ENCODE measurements around the gene OR6X1.

OR6X1 gene, protein sequence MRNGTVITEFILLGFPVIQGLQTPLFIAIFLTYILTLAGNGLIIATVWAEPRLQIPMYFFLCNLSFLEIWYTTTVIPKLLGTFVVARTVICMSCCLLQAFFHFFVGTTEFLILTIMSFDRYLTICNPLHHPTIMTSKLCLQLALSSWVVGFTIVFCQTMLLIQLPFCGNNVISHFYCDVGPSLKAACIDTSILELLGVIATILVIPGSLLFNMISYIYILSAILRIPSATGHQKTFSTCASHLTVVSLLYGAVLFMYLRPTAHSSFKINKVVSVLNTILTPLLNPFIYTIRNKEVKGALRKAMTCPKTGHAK

DNA sequence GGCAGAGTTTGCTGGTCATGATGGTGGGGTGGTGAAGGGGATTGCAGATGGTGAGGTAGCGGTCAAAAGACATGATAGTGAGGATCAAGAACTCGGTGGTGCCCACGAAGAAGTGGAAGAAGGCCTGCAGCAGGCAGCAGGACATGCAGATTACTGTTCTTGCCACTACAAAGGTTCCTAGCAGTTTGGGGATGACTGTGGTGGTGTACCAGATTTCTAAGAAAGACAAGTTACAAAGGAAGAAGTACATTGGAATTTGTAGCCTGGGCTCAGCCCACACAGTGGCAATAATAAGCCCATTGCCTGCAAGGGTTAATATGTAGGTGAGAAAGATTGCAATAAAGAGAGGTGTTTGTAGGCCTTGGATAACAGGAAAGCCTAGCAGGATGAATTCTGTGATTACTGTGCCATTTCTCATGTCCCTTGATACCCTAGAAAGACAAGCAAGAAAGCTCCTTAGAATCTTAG, at the start of gene OR6X1:
OR6X1 (minus strand) TSS at position 418 of the 468 bp plus-strand sequence; CDS start at position 418, 0 bp downstream.
- no peaks in the 10 kb centered on the region for H3K79me2 ChIP-seq (ENCODE audit: control insufficient read depth, low read length)
- H3K9me2 ChIP-seq (replicated peaks; ENCODE audit: control insufficient read depth, low read length), result no peaks in the 10 kb centered on the region
- TF ChIP-seq EZH2phosphoT487 (IDR thresholded peaks at IDR 0.05; ENCODE audit: borderline replicate concordance, low read length), result no peak
- no peak for TF ChIP-seq CTCF (IDR thresholded peaks at IDR 0.05; ENCODE audit: low read depth, low read length, poor library complexity, severe bottlenecking)
- H3K27ac ChIP-seq (ENCODE audit: low read depth, low read length), result no peak within 1 kb of the TSS
- no peaks in the 10 kb centered on the region for H3K9me3 ChIP-seq (ENCODE audit: control insufficient read depth, insufficient read depth, low read length)
- no peaks in the 10 kb centered on the region for H4K20me1 ChIP-seq (ENCODE audit: control insufficient read depth, insufficient read depth, low read depth, low read length)
- H3K4me2 ChIP-seq (ENCODE audit: low read length), result 0 out of 2 replicates have a peak within 1 kb of the TSS, but pooled peaks have one; percentile 4
- peaks cover 5% of the 10 kb centered on the region for H3K27me3 ChIP-seq (ENCODE audit: control insufficient read depth, low read length)
- H3K4me1 ChIP-seq (ENCODE audit: control insufficient read depth, low read length), result peaks cover 12% of the 10 kb centered on the region
- no peak within 1 kb of the TSS for H3K4me3 ChIP-seq (ENCODE audit: low read length)
- H3K36me3 ChIP-seq (ENCODE audit: control insufficient read depth, low read length), result no peaks in the 10 kb centered on the region
- H3F3A ChIP-seq (ENCODE audit: control insufficient read depth, insufficient read depth), result no peaks in the 10 kb centered on the region

GRCh38 chr11:123801765-123802164, 47.4 kb upstream of the OR6X1 start:
- H3K4me1 ChIP-seq (ENCODE audit: control insufficient read depth, low read length), result no peaks in the 10 kb centered on the region
- H3K4me2 ChIP-seq (ENCODE audit: low read length), result no peak overlapping the region
- no peak overlapping the region for H3K4me3 ChIP-seq (ENCODE audit: low read length)
- H4K20me1 ChIP-seq (ENCODE audit: control insufficient read depth, insufficient read depth, low read depth, low read length), result no peaks in the 10 kb centered on the region
- TF ChIP-seq EZH2phosphoT487 (IDR thresholded peaks at IDR 0.05; ENCODE audit: borderline replicate concordance, low read length) (no peak), CTCF (IDR thresholded peaks at IDR 0.05; ENCODE audit: low read depth, low read length, poor library complexity, severe bottlenecking) (no peak)
- no peaks in the 10 kb centered on the region for H3K9me2 ChIP-seq (replicated peaks; ENCODE audit: control insufficient read depth, low read length)
- H3K79me2 ChIP-seq (ENCODE audit: control insufficient read depth, low read length), result no peaks in the 10 kb centered on the region
- no peaks in the 10 kb centered on the region for H3K9me3 ChIP-seq (ENCODE audit: control insufficient read depth, insufficient read depth, low read length)
- H3F3A ChIP-seq (ENCODE audit: control insufficient read depth, insufficient read depth), result no peaks in the 10 kb centered on the region
- no peaks in the 10 kb centered on the region for H3K36me3 ChIP-seq (ENCODE audit: control insufficient read depth, low read length)
- no peak overlapping the region for H3K27ac ChIP-seq (ENCODE audit: low read depth, low read length)
- H3K27me3 ChIP-seq (ENCODE audit: control insufficient read depth, low read length), result no peaks in the 10 kb centered on the region; the same call in 1 of the 2 replicates

DNA sequence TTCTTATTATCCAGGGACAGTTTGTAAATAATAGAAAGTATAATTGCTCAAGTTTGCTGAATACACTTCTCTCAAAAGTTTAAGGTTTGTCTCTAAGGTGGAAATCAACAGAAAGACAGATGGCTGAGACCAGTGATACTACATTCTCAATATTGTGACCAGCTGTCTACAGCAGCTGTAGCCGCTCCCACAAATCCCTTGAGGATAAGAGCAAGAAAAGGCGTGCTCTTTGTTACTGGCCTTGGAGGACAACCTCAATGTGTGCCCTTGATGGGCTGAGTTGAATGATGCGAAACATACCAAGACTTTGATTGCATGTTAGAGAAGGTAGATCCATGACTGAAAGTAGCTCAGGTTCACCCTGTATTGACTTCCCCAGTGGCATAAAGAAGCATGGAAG, 45.7 kb upstream of the OR6X1 start:
- Histone ChIP-seq H3K27me3 (ENCODE audit: control insufficient read depth, low read length) (no peaks in the 10 kb centered on the region; the same call in 1 of the 2 replicates), H4K20me1 (ENCODE audit: control insufficient read depth, insufficient read depth, low read depth, low read length) (no peaks in the 10 kb centered on the region), H3K27ac (ENCODE audit: low read depth, low read length) (no peak overlapping the region), H3K9me2 (replicated peaks; ENCODE audit: control insufficient read depth, low read length) (no peaks in the 10 kb centered on the region), H3K4me3 (ENCODE audit: low read length) (no peak overlapping the region), H3K36me3 (ENCODE audit: control insufficient read depth, low read length) (no peaks in the 10 kb centered on the region), H3F3A (ENCODE audit: control insufficient read depth, insufficient read depth) (no peaks in the 10 kb centered on the region), H3K9me3 (ENCODE audit: control insufficient read depth, insufficient read depth, low read length) (no peaks in the 10 kb centered on the region), H3K79me2 (ENCODE audit: control insufficient read depth, low read length) (no peaks in the 10 kb centered on the region), H3K4me2 (ENCODE audit: low read length) (no peak overlapping the region), H3K4me1 (ENCODE audit: control insufficient read depth, low read length) (no peaks in the 10 kb centered on the region)
- TF ChIP-seq EZH2phosphoT487 (IDR thresholded peaks at IDR 0.05; ENCODE audit: borderline replicate concordance, low read length) (no peak), CTCF (IDR thresholded peaks at IDR 0.05; ENCODE audit: low read depth, low read length, poor library complexity, severe bottlenecking) (no peak)
